Kidney (tissue), 14 donors: Measurements from ENCODE around the gene MEA1. TPM values are rescaled to one million over a fixed set of nuclear protein-coding genes. Genes with fewer than 3 reads are reported as not detected.
A peak's percentile ranks its signal among the peaks of the same experiment; 100 is the strongest.

ENCODE experiments used
- DNase-seq, 5 donors: peaks; one replicate each; pipeline ENCODE4 v3.0.0-alpha.2; 2013 to 2020
- FAIRE-seq: peaks from 2 replicates; lab custom pipeline; 2012; peaks lifted over from hg19 to GRCh38; lab: Jason Lieb, UNC
- H3K27ac ChIP-seq, 2 donors: one replicate each; pipeline ENCODE4 v1.7.0; 2013; ENCODE audit warnings: low read depth in 2 of 2, low read length in 2 of 2, inconsistent platforms in 1 of 2
- H3K27me3 ChIP-seq: one replicate; pipeline ENCODE4 v1.7.1; 2013; ENCODE audit warnings: low read length, inconsistent platforms; ENCODE audit not compliant: control insufficient read depth, insufficient read depth
- H3K36me3 ChIP-seq, 3 donors: one replicate each; pipeline versions ENCODE4 v1.7.0 to v1.7.1; 2013; ENCODE audit warnings: low read length in 3 of 3, control low read depth in 1 of 3, inconsistent platforms in 1 of 3; ENCODE audit not compliant: insufficient read depth in 3 of 3, control insufficient read depth in 2 of 3
- H3K4me1 ChIP-seq, 3 donors: one replicate each; pipeline versions ENCODE4 v1.7.0 to v1.7.1; 2013; ENCODE audit warnings: low read length in 3 of 3, inconsistent platforms in 1 of 3, low read depth in 1 of 3; ENCODE audit not compliant: control insufficient read depth in 2 of 3, insufficient read depth in 2 of 3
- H3K4me3 ChIP-seq, 3 donors: one replicate each; pipeline versions ENCODE4 v1.7.0 to v1.8.1; 2013; ENCODE audit warnings: low read length in 3 of 3, control low read depth in 1 of 3, inconsistent platforms in 1 of 3
- H3K9ac ChIP-seq, 3 donors: one replicate each; pipeline versions ENCODE4 v1.7.0 to v1.7.1; 2013; ENCODE audit warnings: low read length in 3 of 3, control low read depth in 1 of 3, inconsistent platforms in 1 of 3
- H3K9me3 ChIP-seq, 3 donors: one replicate each; pipeline versions ENCODE4 v1.7.0 to v1.7.1; 2013; ENCODE audit warnings: low read length in 3 of 3, control low read depth in 1 of 3, inconsistent platforms in 1 of 3; ENCODE audit not compliant: control insufficient read depth in 2 of 3, insufficient read depth in 1 of 3
- CTCF ChIP-seq: IDR thresholded peaks from 3 replicates; pipeline ENCODE4 v1.5.1; 2012; ENCODE audit warnings: mild to moderate bottlenecking, moderate library complexity, borderline replicate concordance; ENCODE audit not compliant: insufficient read depth; ENCODE audit errors: extremely low read depth
- intact Hi-C: fragments of 100-400 bp; cut with DNase I; formaldehyde crosslinking; loops from one replicate; pipeline ENCODE4 v1.11.1; 2022
- polyA plus RNA-seq: library from polyadenylated mRNA; stranded (reverse); fragments of 350-450 nt; fragmentation: Illumina TruSeq; extraction: RNeasy Lipid Tissue Mini Kit (QIAGEN cat#74804); gene quantifications from one replicate; pipeline ENCODE4 v1.2.3, GENCODE V29; 2014; ENCODE audit warnings: low read depth, low replicate concordance; ENCODE audit not compliant: insufficient read depth
- total RNA-seq: library from RNA; stranded (reverse); fragmentation: NEBNext Ultra II Directional; extraction: Animal tissue kit (Norgen Biotek cat#: 25700); gene quantifications from one replicate; pipeline ENCODE4 v1.2.1, GENCODE V29; 2021
- donor health status: control.
- donor health status: control.
- donor health status: control.
- donor health status: control.
- donor health status: control.
- donor health status: DM: yes; HTN: yes; CAD: no.
- donor health status: Normal renal cell carcinoma (clear cell type).

MEA1 gene
- total and polyA plus RNA-seq, 2 donors from 2014 or later, result 53.2 to 149 TPM

GRCh38 chr6:43052225-43052841, 38.6 kb upstream of the MEA1 start:
- TF ChIP-seq CTCF, result no peak
- DNase-seq, result peak in 1 of 5 donors; percentile 73
- no peaks in the 10 kb centered on the region for H3K27me3 ChIP-seq
- H3K9me3 ChIP-seq, result no peaks in the 10 kb centered on the region
- H3K27ac ChIP-seq, result no peak overlapping the region
- FAIRE-seq, result no peak
- peaks cover 0 to 15% (median 3%) of the 10 kb centered on the region in 3 donors for H3K4me1 ChIP-seq
- no peak overlapping the region for H3K9ac ChIP-seq
- H3K4me3 ChIP-seq, result no peak overlapping the region
- peaks cover 10 to 19% (median 14%) of the 10 kb centered on the region in 3 donors for H3K36me3 ChIP-seq
- intact Hi-C loops, result no loop called here

- FAIRE-seq (no peak), DNase-seq (peak in 1 of 5 donors; percentile 65)
- Histone ChIP-seq H3K27me3 (no peaks in the 10 kb centered on the region), H3K27ac (no peak overlapping the region), H3K9me3 (no peaks in the 10 kb centered on the region), H3K36me3 (peaks cover 10 to 24% (median 20%) of the 10 kb centered on the region in 3 donors), H3K9ac (no peak overlapping the region), H3K4me3 (no peak overlapping the region), H3K4me1 (peaks cover 0 to 15% (median 3%) of the 10 kb centered on the region in 3 donors)
- no peak for TF ChIP-seq CTCF
- intact Hi-C loops, result no loop called here
These were observed 37.2 kb upstream of the MEA1 start for GRCh38 chr6:43050981-43051380.

- TF ChIP-seq CTCF, result no peak
- Histone ChIP-seq H3K27me3 (no peaks in the 10 kb centered on the region), H3K27ac (no peak overlapping the region), H3K9ac (no peak overlapping the region), H3K9me3 (no peaks in the 10 kb centered on the region), H3K4me3 (no peak overlapping the region), H3K4me1 (peaks cover 0 to 10% (median 0%) of the 10 kb centered on the region in 3 donors), H3K36me3 (peaks cover 10 to 25% (median 21%) of the 10 kb centered on the region in 3 donors)
- intact Hi-C loops, result no loop called here
- FAIRE-seq (no peak), DNase-seq (no peak)
These were observed 34.3 kb upstream of the MEA1 start for GRCh38 chr6:43047998-43048397.
